MM.1S (cell line): ENCODE measurements around the gene ECT2L.

ENCODE experiments used
- DNase-seq: peaks from one replicate; pipeline ENCODE4 v3.0.0-alpha.2; 2015
- H2AFZ ChIP-seq: fragments of 300-600 bp; sonication (generic); 2 replicates; pipeline ENCODE4 v1.6.0; 2016; ENCODE audit warnings: antibody characterized with exemption, low read length
- H3F3A ChIP-seq: fragments of 300-600 bp; sonication (generic); 2 replicates; pipeline ENCODE4 v1.6.1; 2016; ENCODE audit warnings: mild to moderate bottlenecking, antibody characterized with exemption, low read length, moderate library complexity, mixed read lengths; ENCODE audit not compliant: insufficient read depth
- H3K27ac ChIP-seq: fragments of 300-600 bp; sonication (generic); 2 replicates; pipeline ENCODE4 v1.5.1; 2016; ENCODE audit warnings: mild to moderate bottlenecking, low read length
- H3K27me3 ChIP-seq: fragments of 300-600 bp; sonication (generic); replicated peaks from 2 replicates; pipeline ENCODE4 v1.6.0; 2016; ENCODE audit warnings: low read length; ENCODE audit not compliant: insufficient read depth
- H3K36me3 ChIP-seq: fragments of 300-600 bp; sonication (generic); replicated peaks from 2 replicates; pipeline ENCODE4 v1.6.1; 2016; ENCODE audit warnings: mild to moderate bottlenecking, low read length, mixed read lengths; ENCODE audit not compliant: insufficient read depth
- H3K4me1 ChIP-seq: fragments of 300-600 bp; sonication (generic); 2 replicates; pipeline ENCODE4 v1.6.1; 2016; ENCODE audit warnings: low read length, mixed read lengths
- H3K4me2 ChIP-seq: fragments of 300-600 bp; sonication (generic); 2 replicates; pipeline ENCODE4 v1.6.0; 2016; ENCODE audit warnings: low read depth, low read length
- H3K4me3 ChIP-seq: fragments of 300-600 bp; sonication (generic); 2 replicates; pipeline ENCODE4 v1.5.1; 2016; ENCODE audit warnings: low read length, mixed read lengths
- H3K79me2 ChIP-seq: fragments of 300-600 bp; sonication (generic); 2 replicates; pipeline ENCODE4 v1.6.1; 2016; ENCODE audit warnings: mixed run types, low read length, mixed read lengths
- H3K9ac ChIP-seq: fragments of 300-600 bp; sonication (generic); 2 replicates; pipeline ENCODE4 v1.6.1; 2016; ENCODE audit warnings: low read length, mixed read lengths
- H3K9me2 ChIP-seq: fragments of 300-600 bp; sonication (generic); replicated peaks from 2 replicates; pipeline ENCODE4 v1.6.1; 2016; ENCODE audit warnings: mild to moderate bottlenecking, low read length, mixed read lengths; ENCODE audit not compliant: insufficient read depth
- H3K9me3 ChIP-seq: fragments of 300-600 bp; sonication (generic); replicated peaks from 2 replicates; pipeline ENCODE4 v1.6.1; 2016; ENCODE audit warnings: mild to moderate bottlenecking, low read length, mixed read lengths; ENCODE audit not compliant: insufficient read depth
- H4K20me1 ChIP-seq: fragments of 300-600 bp; sonication (generic); 2 replicates; pipeline ENCODE4 v1.6.1; 2016; ENCODE audit warnings: mild to moderate bottlenecking, low read length, moderate library complexity, mixed read lengths; ENCODE audit not compliant: insufficient read depth
- CTCF ChIP-seq: fragments of 300-600 bp; sonication (generic); IDR thresholded peaks from 2 replicates; pipeline ENCODE4 v1.5.1; 2016; ENCODE audit warnings: antibody characterized with exemption, low read length, mixed read lengths
- EZH2 ChIP-seq: fragments of 300-600 bp; sonication (generic); optimal IDR thresholded peaks from 2 replicates; pipeline ENCODE3; 2017; ENCODE audit warnings: low read depth, mild to moderate bottlenecking, antibody characterized with exemption, low read length, mixed read lengths
- EZH2phosphoT487 ChIP-seq: fragments of 300-600 bp; sonication (generic); IDR thresholded peaks from 2 replicates; pipeline ENCODE4 v1.6.1; 2018; ENCODE audit warnings: antibody characterized with exemption, low read length

ECT2L gene

GRCh38 chr6:138945354-138945753, 149.5 kb downstream of the ECT2L start:
- H3K4me1 ChIP-seq, result no peaks in the 10 kb centered on the region
- TF ChIP-seq CTCF, result no peak
- no peak for TF ChIP-seq EZH2phosphoT487
- no peaks in the 10 kb centered on the region for H4K20me1 ChIP-seq
- H3K36me3 ChIP-seq, result 0 out of 2 replicates have a peak, but pooled peaks cover 2% of the 10 kb centered on the region
- H3F3A ChIP-seq, result no peaks in the 10 kb centered on the region
- no peak overlapping the region for H2AFZ ChIP-seq
- H3K4me2 ChIP-seq, result no peak overlapping the region
- H3K27me3 ChIP-seq, result no peaks in the 10 kb centered on the region
- H3K27ac ChIP-seq, result no peak overlapping the region
- no peaks in the 10 kb centered on the region for H3K9me3 ChIP-seq
- H3K4me3 ChIP-seq, result no peak overlapping the region
- H3K9me2 ChIP-seq, result no peaks in the 10 kb centered on the region
- peaks cover 34% of the 10 kb centered on the region for H3K79me2 ChIP-seq
- no peak overlapping the region for H3K9ac ChIP-seq
- no peak for DNase-seq

- Histone ChIP-seq H4K20me1 (no peaks in the 10 kb centered on the region), H3K9me3 (no peaks in the 10 kb centered on the region), H3K36me3 (0 out of 2 replicates have a peak, but pooled peaks cover 2% of the 10 kb centered on the region), H3K9ac (no peak overlapping the region), H3F3A (no peaks in the 10 kb centered on the region), H3K27me3 (no peaks in the 10 kb centered on the region), H3K79me2 (peaks cover 58% of the 10 kb centered on the region), H3K27ac (no peak overlapping the region), H3K4me3 (no peak overlapping the region), H3K4me2 (no peak overlapping the region), H2AFZ (no peak overlapping the region), H3K4me1 (no peaks in the 10 kb centered on the region), H3K9me2 (no peaks in the 10 kb centered on the region)
- no peak for DNase-seq
- TF ChIP-seq EZH2, result no peak
- TF ChIP-seq EZH2phosphoT487, result no peak
- TF ChIP-seq CTCF, result no peak
These were observed 152.1 kb downstream of the ECT2L start for GRCh38 chr6:138948004-138948403.

GRCh38 chr6:138948546-138949179, 152.8 kb downstream of the ECT2L start:
- TF ChIP-seq EZH2, result no peak
- TF ChIP-seq CTCF, result no peak
- TF ChIP-seq EZH2phosphoT487, result no peak
- H4K20me1 ChIP-seq, result no peaks in the 10 kb centered on the region
- DNase-seq, result no peak
- no peaks in the 10 kb centered on the region for H3K9me2 ChIP-seq
- H3K79me2 ChIP-seq, result peaks cover 63% of the 10 kb centered on the region
- no peaks in the 10 kb centered on the region for H3K9me3 ChIP-seq
- H2AFZ ChIP-seq, result no peak overlapping the region
- H3K9ac ChIP-seq, result no peak overlapping the region
- no peaks in the 10 kb centered on the region for H3K4me1 ChIP-seq
- no peaks in the 10 kb centered on the region for H3K27me3 ChIP-seq
- H3K36me3 ChIP-seq, result no peaks in the 10 kb centered on the region
- no peak overlapping the region for H3K27ac ChIP-seq
- H3K4me3 ChIP-seq, result no peak overlapping the region
- H3F3A ChIP-seq, result no peaks in the 10 kb centered on the region
- H3K4me2 ChIP-seq, result no peak overlapping the region
